Glomerular visceral epithelial cell (primary cell): ENCODE data around the gene WDR37.

Experiments
- DNase-seq: peaks from one replicate; pipeline ENCODE4 v3.0.0-alpha.2; 2016; ENCODE audit errors: extremely low spot score

The WDR37 gene

GRCh38 chr10:1127629-1128028 is 71.4 kb downstream of the WDR37 start:
- no peak for DNase-seq

- DNase-seq: no peak
Observed at GRCh38 chr10:1128115-1128514, 71.9 kb downstream of the WDR37 start.

- DNase-seq: no peak
Observed at GRCh38 chr10:1128649-1129048, 72.5 kb downstream of the WDR37 start.

- DNase-seq: no peak
Observed at GRCh38 chr10:1130226-1130625, 74.0 kb downstream of the WDR37 start.

- no peak for DNase-seq
Observed at GRCh38 chr10:1130995-1131790, 75.0 kb downstream of the WDR37 start.

GRCh38 chr10:1132584-1132983 is 76.4 kb downstream of the WDR37 start:
- no peak for DNase-seq

GRCh38 chr10:1133495-1134045 is 77.4 kb downstream of the WDR37 start:
- DNase-seq: no peak

- no peak for DNase-seq
Observed at GRCh38 chr10:1134156-1134555, 78.0 kb downstream of the WDR37 start.

GRCh38 chr10:1136268-1136667 is 80.1 kb downstream of the WDR37 start:
- no peak for DNase-seq

GRCh38 chr10:1137499-1138163 is 81.4 kb downstream of the WDR37 start:
- DNase-seq: no peak

- DNase-seq: no peak
Observed at GRCh38 chr10:1138529-1138928, 82.3 kb downstream of the WDR37 start.

- no peak for DNase-seq
Observed at GRCh38 chr10:1141261-1141660, 85.1 kb downstream of the WDR37 start.

- DNase-seq: no peak
Observed at GRCh38 chr10:1141701-1142100, 85.5 kb downstream of the WDR37 start.

- no peak for DNase-seq
Observed at GRCh38 chr10:1142596-1142995, 86.4 kb downstream of the WDR37 start.

GRCh38 chr10:1147810-1148209 is 91.6 kb downstream of the WDR37 start:
- no peak for DNase-seq

GRCh38 chr10:1148855-1149605 is 92.8 kb downstream of the WDR37 start:
- no peak for DNase-seq

- DNase-seq: no peak
Observed at GRCh38 chr10:1149793-1150637, 93.8 kb downstream of the WDR37 start.

- DNase-seq: peak; percentile 20
Observed at GRCh38 chr10:1150638-1150955, 94.4 kb downstream of the WDR37 start.

- peak; percentile 84 for DNase-seq
Observed at GRCh38 chr10:1151076-1152033, 95.2 kb downstream of the WDR37 start.
